ENCODE measurements around the gene KIAA0930.

Gene KIAA0930

GRCh38 chr22:45154383-45154782, 86.3 kb downstream of the KIAA0930 start:
- DNase-seq (no peak), ATAC-seq (ENCODE audit: insufficient read depth, low read depth) (no peak)
- Histone ChIP-seq H3K9me3 (ENCODE audit: insufficient read depth, low read length, severe bottlenecking) (no peaks in the 10 kb centered on the region), H3K36me3 (ENCODE audit: insufficient read depth, low read length) (peaks cover 56% of the 10 kb centered on the region), H3K4me2 (ENCODE audit: insufficient read depth, low read length) (no peak overlapping the region), H3K79me2 (ENCODE audit: insufficient read depth, low read length) (peaks cover 23% of the 10 kb centered on the region), H3K4me1 (ENCODE audit: insufficient read depth, low read length) (no peaks in the 10 kb centered on the region), H3K4me3 (ENCODE audit: low read depth in 1 of 2, low read length in 2 of 2) (no peak overlapping the region), H3K9ac (ENCODE audit: low read depth, low read length) (no peak overlapping the region), H3K27me3 (ENCODE audit: insufficient read depth, low read length, poor library complexity) (no peaks in the 10 kb centered on the region), H4K20me1 (ENCODE audit: insufficient read depth, low read length) (peaks cover 15% of the 10 kb centered on the region; the same call in 1 of the 2 replicates), H3K27ac (ENCODE audit: low read length) (no peak overlapping the region), H2AFZ (ENCODE audit: low read depth, low read length) (no peak overlapping the region)
- TF ChIP-seq EZH2 (IDR thresholded peaks at IDR 0.05; ENCODE audit: borderline replicate concordance, low read depth, low read length, severe bottlenecking) = no peak

DNA sequence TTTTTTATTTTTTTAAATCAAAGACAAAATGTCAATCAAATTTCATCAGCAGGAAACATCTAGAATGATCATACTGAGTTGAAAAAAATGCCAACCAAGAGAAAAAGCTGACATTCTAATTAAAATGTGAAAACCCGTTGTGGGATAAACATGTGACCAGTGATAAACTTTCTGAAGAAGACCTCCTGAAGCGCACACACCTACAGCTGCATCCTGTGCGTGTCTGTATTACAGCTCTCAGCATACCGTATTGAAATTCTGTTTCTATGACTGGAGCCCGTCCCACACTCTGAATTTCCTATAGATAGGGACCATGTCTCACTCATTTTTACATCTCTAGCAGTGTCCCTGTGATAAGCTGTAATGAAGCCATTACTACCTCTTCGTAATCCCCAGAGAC, 89.2 kb downstream of the KIAA0930 start:
- Histone ChIP-seq H3K4me2 (ENCODE audit: insufficient read depth, low read length) (no peak overlapping the region), H3K27me3 (ENCODE audit: insufficient read depth, low read length, poor library complexity) (no peaks in the 10 kb centered on the region), H3K4me3 (ENCODE audit: low read depth in 1 of 2, low read length in 2 of 2) (no peak overlapping the region), H3K27ac (ENCODE audit: low read length) (no peak overlapping the region), H3K4me1 (ENCODE audit: insufficient read depth, low read length) (no peaks in the 10 kb centered on the region), H2AFZ (ENCODE audit: low read depth, low read length) (no peak overlapping the region), H3K36me3 (ENCODE audit: insufficient read depth, low read length) (peaks cover 37% of the 10 kb centered on the region), H3K9me3 (ENCODE audit: insufficient read depth, low read length, severe bottlenecking) (no peaks in the 10 kb centered on the region), H4K20me1 (ENCODE audit: insufficient read depth, low read length) (peaks cover 3% of the 10 kb centered on the region; the same call in 1 of the 2 replicates), H3K79me2 (ENCODE audit: insufficient read depth, low read length) (no peaks in the 10 kb centered on the region; the same call in 1 of the 2 replicates), H3K9ac (ENCODE audit: low read depth, low read length) (no peak overlapping the region)
- TF ChIP-seq, protein P1, sequence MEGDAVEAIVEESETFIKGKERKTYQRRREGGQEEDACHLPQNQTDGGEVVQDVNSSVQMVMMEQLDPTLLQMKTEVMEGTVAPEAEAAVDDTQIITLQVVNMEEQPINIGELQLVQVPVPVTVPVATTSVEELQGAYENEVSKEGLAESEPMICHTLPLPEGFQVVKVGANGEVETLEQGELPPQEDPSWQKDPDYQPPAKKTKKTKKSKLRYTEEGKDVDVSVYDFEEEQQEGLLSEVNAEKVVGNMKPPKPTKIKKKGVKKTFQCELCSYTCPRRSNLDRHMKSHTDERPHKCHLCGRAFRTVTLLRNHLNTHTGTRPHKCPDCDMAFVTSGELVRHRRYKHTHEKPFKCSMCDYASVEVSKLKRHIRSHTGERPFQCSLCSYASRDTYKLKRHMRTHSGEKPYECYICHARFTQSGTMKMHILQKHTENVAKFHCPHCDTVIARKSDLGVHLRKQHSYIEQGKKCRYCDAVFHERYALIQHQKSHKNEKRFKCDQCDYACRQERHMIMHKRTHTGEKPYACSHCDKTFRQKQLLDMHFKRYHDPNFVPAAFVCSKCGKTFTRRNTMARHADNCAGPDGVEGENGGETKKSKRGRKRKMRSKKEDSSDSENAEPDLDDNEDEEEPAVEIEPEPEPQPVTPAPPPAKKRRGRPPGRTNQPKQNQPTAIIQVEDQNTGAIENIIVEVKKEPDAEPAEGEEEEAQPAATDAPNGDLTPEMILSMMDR (IDR thresholded peaks at IDR 0.05; ENCODE audit: borderline replicate concordance, extremely low read depth, low read length, poor library complexity, severe bottlenecking) = no peak
- no peak for TF ChIP-seq EZH2 (IDR thresholded peaks at IDR 0.05; ENCODE audit: borderline replicate concordance, low read depth, low read length, severe bottlenecking)
- no peak for ATAC-seq (ENCODE audit: insufficient read depth, low read depth)
- no peak for DNase-seq

DNA sequence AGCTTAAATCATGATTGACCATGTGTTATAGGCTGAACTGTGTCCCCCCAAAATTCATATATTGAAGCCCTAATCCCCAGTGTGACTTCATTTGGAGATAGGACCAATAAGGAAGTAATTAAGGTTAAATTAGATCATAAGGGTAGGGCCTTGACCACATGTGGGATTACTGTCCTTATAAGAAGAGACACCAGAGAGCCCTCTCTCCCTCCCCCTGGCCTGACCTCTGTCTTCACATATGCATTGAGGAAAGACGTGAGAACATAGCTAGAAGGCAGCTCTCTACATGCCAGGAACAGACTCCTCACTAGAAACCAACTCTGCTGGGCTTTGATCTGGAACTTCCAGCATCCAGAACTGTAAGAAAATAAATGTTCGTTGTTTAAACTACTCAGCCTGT, 90.6 kb downstream of the KIAA0930 start:
- H3K36me3 ChIP-seq (ENCODE audit: insufficient read depth, low read length) = peaks cover 31% of the 10 kb centered on the region
- H3K4me3 ChIP-seq (ENCODE audit: low read depth in 1 of 2, low read length in 2 of 2) = no peak overlapping the region
- no peaks in the 10 kb centered on the region; the same call in 1 of the 2 replicates for H3K79me2 ChIP-seq (ENCODE audit: insufficient read depth, low read length)
- H3K9me3 ChIP-seq (ENCODE audit: insufficient read depth, low read length, severe bottlenecking) = no peaks in the 10 kb centered on the region
- no peak overlapping the region for H3K9ac ChIP-seq (ENCODE audit: low read depth, low read length)
- H3K27me3 ChIP-seq (ENCODE audit: insufficient read depth, low read length, poor library complexity) = no peaks in the 10 kb centered on the region
- ATAC-seq (ENCODE audit: insufficient read depth, low read depth) (no peak), DNase-seq (no peak)
- H3K27ac ChIP-seq (ENCODE audit: low read length) = no peak overlapping the region
- H4K20me1 ChIP-seq (ENCODE audit: insufficient read depth, low read length) = peaks cover under 1% of the 10 kb centered on the region; the same call in 1 of the 2 replicates
- no peak overlapping the region for H3K4me2 ChIP-seq (ENCODE audit: insufficient read depth, low read length)
- H3K4me1 ChIP-seq (ENCODE audit: insufficient read depth, low read length) = no peaks in the 10 kb centered on the region
- TF ChIP-seq, protein P1 (IDR thresholded peaks at IDR 0.05; ENCODE audit: borderline replicate concordance, extremely low read depth, low read length, poor library complexity, severe bottlenecking) = no peak
- TF ChIP-seq EZH2 (IDR thresholded peaks at IDR 0.05; ENCODE audit: borderline replicate concordance, low read depth, low read length, severe bottlenecking) = no peak
- no peak overlapping the region for H2AFZ ChIP-seq (ENCODE audit: low read depth, low read length)

DNA sequence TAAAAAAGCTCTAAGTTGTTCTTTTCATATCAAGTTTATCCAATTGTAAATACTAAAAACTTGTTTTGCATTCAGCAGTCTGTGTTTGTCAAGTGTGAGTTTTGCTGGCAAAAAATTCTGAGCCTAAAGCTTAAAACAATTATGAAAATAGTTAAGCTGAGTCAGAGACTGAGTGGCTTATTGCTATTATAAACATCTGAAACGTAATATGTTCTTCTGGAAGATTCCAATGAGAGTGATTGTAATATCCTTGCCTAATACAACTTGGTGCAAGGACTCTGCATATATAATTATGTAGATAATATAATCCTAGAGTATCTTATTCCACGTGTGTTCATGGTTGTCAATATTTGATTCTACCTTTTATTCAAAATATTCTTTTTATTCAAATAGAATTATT, 91.0 kb downstream of the KIAA0930 start:
- H3K27me3 ChIP-seq (ENCODE audit: insufficient read depth, low read length, poor library complexity) = no peaks in the 10 kb centered on the region
- TF ChIP-seq EZH2 (IDR thresholded peaks at IDR 0.05; ENCODE audit: borderline replicate concordance, low read depth, low read length, severe bottlenecking) = no peak
- TF ChIP-seq, protein P1 (IDR thresholded peaks at IDR 0.05; ENCODE audit: borderline replicate concordance, extremely low read depth, low read length, poor library complexity, severe bottlenecking) = no peak
- H3K4me1 ChIP-seq (ENCODE audit: insufficient read depth, low read length) = no peaks in the 10 kb centered on the region
- H3K4me2 ChIP-seq (ENCODE audit: insufficient read depth, low read length) = no peak overlapping the region
- no peak overlapping the region for H3K9ac ChIP-seq (ENCODE audit: low read depth, low read length)
- no peak for DNase-seq
- no peak for ATAC-seq (ENCODE audit: insufficient read depth, low read depth)
- no peak overlapping the region for H3K27ac ChIP-seq (ENCODE audit: low read length)
- H3K36me3 ChIP-seq (ENCODE audit: insufficient read depth, low read length) = peaks cover 28% of the 10 kb centered on the region
- H2AFZ ChIP-seq (ENCODE audit: low read depth, low read length) = no peak overlapping the region
- H3K9me3 ChIP-seq (ENCODE audit: insufficient read depth, low read length, severe bottlenecking) = no peaks in the 10 kb centered on the region
- no peaks in the 10 kb centered on the region; the same call in 1 of the 2 replicates for H4K20me1 ChIP-seq (ENCODE audit: insufficient read depth, low read length)
- no peaks in the 10 kb centered on the region; the same call in 1 of the 2 replicates for H3K79me2 ChIP-seq (ENCODE audit: insufficient read depth, low read length)
- no peak overlapping the region for H3K4me3 ChIP-seq (ENCODE audit: low read depth in 1 of 2, low read length in 2 of 2)

All from DND-41 (cell line).